HT-29 (cell line): ENCODE data around the gene FAM47B. TPM values are rescaled to one million over a fixed set of nuclear protein-coding genes. Genes with fewer than 3 reads are reported as not detected.

Experiments
- DNase-seq: peaks from one replicate; pipeline ENCODE4 v3.0.0-alpha.2; 2015; ENCODE audit warnings: low spot score
- total RNA-seq: library from RNA; depleted of rRNA; stranded (reverse); fragments of >200 nt; shearing (Covaris generic); gene quantifications from 2 replicates; pipeline ENCODE4 v1.2.3, GENCODE V29; 2014; rRNA removed

FAM47B gene
- total RNA-seq: not detected in 2 replicates

DNA sequence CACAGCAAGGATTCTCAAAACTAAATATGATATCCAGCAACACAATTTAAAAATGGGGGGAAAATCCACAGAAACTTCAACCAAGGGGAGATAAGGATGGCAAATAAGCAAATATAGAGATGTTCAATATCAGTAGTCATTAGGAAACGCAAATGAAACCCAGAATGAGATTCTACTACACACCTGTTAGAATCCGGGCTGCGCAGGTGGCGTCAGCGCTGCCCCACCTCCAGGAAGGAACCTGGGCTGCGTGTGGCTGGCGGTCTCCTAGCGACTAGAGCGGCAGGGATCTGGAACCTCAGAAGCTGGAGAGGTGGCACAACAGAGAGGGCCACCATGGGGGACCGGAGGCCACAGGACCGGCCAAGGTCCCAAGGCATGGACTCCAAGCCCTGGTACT lies at the start of gene FAM47B:
Gene FAM47B (plus strand): TSS at position 301 of the 400 bp plus-strand sequence. CDS start 36 bp downstream, at position 337.
- no peak for DNase-seq

DNA sequence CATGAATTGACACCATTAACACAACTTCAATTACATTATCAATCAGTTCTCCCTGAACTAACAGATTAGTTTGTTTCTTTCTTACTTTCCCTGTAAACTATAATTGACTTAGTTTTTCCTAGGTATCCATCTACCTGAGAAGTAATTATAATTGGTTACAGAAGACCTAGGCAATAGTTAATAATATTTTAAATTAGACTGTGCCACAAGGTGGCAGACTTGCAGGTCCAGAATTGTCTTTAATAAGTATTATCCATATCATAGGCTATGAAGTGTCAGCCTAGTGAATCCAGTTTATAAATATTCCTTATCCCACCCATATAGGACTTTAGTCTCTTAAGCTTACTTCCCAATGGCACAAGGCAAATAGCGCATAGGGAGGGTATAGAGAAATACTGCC lies 48.9 kb upstream of the FAM47B start:
- DNase-seq: peak; percentile 59

DNA sequence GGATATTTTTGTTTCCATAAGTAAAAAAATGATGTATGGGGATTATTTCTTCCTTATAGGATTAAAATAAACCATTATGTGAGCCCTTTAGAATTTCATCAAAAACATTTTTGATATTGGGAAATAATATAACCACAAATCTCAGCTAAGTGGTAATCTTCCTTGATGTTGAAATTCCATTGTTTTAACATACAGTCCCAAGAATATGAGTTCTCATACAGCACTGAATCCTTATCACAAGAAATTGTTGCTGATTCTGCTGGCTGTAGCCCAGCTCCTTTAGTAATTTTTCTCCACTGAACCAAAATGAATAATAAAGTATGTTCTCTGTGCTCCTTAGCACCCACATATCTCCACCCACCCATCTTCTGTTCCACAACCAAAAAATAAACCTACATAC lies 41.9 kb upstream of the FAM47B start:
- DNase-seq: no peak

DNA sequence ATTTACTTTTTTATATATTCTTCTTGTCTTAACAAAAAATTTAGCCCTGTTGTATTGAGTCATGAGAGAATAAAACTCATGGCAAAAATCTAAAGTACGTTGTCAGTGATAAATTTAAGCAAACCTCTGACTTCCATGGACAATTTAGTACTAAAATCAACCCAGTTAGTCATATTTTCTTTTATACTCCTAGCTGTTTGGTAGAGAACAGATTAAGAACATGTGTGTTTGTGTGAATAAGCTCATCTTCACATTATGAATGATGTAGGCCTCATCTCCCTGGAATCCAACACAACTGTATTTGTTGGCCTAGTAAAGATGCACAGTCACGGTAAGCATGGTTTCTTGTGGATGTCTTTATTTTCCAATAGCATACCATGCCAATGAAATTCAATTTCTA lies 40.8 kb upstream of the FAM47B start:
- DNase-seq: no peak

DNA sequence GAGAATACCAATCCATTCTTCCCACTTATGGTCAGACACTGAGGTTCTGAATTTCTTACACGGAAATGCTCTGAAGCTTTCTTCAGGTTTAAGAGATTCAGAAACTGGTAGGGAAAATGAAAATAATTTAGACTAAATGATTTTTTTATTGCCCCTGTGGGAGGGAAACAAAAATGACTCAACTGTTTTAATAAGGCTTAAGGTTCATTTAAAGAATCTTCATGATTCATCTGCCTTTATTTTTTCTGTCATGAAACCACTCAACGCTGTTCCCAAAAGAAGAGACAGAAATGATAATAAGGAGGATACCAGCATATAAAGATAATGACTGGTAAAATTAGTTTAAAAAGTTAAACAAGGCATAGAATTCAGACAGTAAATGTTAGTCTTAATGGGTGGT lies 39.3 kb upstream of the FAM47B start:
- DNase-seq: no peak

DNA sequence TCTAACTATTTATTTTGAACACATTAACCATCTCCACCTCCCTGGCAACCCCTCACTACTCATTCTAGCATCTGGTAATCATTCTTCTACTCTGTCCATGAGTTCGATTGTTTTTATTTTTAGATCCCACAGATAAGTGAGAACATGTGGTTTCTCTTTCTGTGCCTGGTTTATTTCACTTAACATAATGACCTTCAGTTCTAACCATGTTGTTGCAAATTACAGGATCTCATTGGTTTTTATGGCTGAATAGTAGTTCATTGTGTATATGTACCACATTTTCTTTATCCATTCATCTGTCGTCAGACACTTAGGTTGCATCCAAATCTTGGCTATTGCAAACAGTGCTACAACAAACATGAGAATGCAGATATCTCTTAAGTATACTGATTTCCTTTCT lies 33.4 kb upstream of the FAM47B start:
- DNase-seq: no peak

DNA sequence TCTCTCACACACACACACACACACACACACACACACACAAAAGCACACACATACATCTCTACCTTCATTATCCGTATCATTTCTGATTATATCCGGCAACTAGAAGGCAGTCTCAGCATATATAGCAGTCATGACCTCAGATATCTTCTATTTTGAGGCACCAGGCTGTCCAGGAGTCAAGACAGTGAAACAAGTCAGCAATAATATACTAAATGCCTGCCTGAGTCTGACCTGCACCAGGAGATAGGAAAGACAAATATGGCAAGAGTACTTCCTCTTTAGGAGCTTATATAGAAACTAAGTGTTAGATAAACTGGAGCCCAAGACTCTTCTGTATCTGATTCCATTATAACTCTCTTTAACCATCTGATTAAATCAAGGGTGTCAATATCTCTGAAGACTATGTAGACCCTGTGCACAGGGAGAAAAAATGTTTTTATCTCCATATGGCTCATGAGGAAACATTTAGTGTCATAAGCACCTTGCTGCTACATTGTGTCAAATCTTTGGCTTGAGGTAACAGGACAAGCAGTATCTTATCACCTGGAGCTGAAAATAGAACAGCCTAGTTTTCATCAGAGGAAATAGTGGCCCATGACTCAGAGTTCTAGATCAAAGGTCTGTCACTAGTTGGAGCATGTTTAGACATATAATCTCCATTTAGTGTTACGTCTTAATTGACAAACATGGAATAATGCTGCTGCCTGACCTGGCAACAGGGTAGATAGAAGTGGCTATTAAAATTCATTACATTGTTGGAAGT lies 27.0 kb upstream of the FAM47B start:
- peak; percentile 55 for DNase-seq

DNA sequence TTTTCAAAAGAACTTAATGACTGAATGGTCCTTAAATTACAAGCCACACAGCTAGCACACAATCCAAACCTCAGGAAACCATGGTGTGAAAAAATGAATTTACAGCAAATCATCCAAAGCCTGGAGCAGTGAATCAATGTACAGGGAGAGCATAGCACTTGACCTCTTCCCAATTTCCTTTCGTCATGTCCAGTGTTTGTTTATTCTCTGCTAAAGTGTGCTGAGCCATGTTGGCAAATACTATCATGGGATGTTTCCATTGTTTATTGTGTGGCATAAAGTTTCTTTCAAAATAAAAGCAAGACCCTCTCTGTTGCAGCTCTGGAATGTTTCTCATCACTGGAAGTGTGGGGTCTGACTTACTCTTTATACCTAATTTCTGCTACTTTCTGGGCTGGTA lies 25.4 kb upstream of the FAM47B start:
- no peak for DNase-seq

DNA sequence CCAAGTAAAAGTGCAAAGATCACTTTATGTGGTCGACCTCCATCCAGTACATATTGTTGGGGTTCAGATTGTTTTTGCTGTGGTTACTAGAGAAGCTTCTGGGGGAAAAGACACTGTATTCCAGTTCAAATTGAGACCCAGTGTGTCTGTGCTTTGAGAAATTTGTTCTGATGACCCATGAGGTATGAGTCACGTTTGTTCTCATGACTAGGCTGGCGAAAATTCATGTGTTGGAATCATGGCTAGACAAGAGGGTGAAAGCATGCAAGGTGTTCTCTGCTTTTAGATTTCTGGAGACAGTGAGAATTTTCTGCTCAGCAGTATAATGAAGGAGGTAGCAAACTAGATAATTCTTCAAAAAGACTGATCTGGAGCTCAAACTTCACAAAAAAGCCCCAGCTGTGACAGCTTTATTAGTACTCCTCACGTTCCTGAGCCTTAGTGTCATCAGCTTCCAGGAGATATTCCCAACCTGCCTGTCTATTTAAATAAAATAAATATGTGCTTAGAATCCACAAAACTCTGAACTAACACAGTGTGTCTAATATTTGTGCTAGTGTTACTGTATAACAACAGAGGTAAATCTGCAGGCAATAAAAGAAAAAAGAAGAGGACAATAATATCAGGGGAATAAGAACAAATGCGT lies 24.4 kb upstream of the FAM47B start:
- no peak for DNase-seq

DNA sequence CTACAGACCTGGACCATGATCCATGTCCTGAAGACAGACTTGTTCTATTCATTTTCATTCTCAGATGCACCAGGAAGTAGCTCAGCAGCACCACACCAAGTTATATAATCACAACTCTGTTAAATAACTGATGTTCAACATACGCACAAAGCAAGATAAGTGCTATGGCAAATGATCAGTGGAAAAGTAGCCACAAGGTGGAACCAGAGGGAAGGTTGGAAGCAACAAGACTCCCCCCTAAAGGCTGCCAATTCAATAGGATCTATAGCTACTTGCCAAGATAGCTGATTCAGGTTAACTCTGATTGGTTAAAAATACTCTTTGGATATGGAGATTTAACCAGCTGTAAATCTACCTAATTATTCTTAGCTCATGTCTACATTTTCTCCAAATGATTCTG lies 23.7 kb upstream of the FAM47B start:
- peak; percentile 72 for DNase-seq

DNA sequence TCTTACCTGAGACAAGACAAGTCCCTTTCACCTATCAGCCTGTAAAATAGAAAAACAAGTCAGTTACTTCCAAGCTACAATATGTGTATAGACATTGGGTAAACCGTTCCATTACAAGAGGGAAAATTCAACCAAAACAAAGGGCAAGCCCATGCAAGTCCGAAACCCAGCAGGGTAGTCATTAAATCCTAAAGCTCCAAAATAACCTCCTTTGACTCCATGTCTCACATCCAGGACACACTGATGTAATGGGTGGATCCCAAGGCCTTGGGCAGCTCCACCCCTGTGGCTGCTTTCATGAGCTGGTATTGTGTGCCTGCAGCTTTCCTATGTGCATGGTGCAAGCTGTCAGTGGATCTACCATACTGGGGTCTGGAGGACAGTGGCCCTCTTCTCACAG lies 14.7 kb upstream of the FAM47B start:
- no peak for DNase-seq

DNA sequence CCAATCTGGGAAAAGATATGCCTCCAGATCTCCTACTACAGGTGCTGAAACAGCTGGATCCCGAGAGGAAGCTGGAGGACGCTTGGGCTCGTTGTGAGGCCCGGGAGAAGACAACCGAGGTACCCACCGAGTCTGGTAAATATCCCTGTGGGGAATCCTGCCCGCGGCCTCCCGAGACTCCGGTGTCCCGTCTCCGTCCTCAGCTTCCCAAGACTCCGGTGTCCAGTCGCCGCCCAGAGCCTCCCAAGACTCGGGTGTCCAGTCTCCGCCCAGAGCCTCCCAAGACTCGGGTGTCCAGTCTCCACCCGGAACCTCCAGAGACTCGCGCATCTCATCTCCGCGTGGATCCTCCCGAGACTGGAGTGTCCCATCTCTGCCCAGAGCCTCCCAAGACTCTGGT lies 639 bp downstream of the FAM47B start:
- DNase-seq: no peak

DNA sequence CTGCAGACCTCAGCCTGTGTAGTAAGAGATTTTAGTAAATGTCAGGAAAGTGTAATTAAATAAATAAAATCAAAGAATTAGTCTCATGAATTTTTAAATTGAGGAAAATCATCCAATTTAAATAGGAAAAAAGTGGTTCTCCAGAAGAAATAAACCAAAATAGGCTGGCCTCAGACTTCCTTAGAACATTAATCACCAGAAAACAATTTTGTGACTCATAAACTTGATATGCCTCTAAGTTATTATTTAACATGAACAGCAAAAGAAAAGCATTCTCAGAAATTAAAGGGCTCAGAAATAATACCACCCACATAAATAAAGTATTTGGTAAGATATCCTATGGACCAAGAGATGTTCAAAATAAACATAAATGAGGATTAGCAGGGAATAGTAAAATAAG lies 14.3 kb downstream of the FAM47B start:
- no peak for DNase-seq

DNA sequence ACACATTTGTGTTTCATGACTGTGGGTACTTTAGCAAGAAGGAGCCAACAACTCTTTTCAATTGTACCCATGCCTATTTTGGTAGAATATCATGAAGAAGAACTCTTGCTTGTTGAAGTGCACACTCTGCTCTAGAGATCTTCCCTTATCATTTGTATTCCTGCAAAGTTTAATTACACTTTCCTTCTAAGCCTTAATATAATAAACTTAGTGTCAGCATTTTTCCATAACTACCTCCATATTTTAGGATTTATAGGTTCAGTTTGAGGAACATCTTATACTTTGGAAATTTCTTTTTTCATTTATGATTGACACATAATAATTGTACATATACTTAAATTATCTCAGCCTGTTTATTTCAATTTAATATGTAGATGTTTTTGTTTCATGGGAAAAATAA lies 19.1 kb downstream of the FAM47B start:
- DNase-seq: no peak

DNA sequence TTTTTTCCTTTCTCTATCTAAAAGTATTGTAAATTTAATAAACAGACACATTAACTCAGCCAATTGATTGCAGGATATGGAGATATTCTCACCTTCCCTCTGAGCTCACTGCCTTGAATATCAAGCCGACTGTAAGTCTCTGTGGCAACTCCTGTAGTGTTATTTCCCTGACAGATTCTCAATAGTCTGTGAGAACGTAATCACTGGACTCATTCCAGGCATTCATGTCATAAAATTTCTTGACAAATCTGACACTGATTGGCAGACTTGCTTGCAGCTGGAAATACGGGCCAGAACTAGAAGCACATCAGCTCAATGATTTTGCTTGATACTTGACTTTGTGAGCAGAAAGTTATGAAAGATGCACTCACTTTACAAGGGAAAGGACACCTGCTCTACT lies 29.6 kb downstream of the FAM47B start:
- no peak for DNase-seq

DNA sequence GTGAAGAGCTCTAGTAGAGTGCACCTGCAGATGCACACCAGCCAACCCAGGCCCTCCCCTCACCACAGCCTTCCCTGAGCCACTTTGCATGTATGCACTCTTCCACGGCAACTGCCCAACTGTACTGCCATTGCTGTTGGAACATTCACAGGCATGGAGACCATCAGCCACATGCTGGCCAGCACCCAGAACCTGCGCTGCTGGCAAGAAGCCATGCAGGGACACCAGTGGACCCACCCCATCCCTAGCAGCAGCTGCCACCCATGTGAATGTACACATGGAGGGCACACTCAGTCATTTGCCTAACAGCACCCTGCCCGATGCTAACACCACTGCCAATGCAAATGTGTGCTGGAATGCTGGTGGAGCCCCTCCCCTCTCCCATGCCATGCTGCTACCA lies 35.6 kb downstream of the FAM47B start:
- no peak for DNase-seq

DNA sequence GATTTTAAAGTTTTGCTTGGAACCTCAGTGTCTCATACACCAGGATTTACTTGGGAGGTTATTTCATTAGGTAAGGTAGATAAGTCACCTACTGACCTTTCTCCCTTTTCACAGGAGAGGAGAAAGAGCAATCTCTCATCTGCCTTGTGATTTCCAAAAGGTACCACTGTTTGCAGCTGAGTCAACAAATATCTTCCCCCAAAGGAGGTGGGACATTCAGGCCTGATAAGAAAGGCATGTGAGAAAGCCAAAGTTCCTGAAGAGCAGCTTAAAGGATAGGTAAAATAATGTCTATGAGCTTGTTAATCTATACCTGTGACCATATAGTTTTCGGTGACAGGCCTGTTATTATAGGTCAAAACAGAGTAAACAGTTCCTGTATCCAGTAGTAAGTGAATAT lies 45.0 kb downstream of the FAM47B start:
- no peak for DNase-seq
